ENCODE results near the gene MYH13. TPM values are rescaled to one million over a fixed set of nuclear protein-coding genes. Genes with fewer than 3 reads are reported as not detected.

The MYH13 gene
- total and polyA plus RNA-seq, 10 of the 15 experiments (the other 5 are each of a cell fraction or from before 2014, with no cell fraction given) = 0.01 to 0.04 (median 0.03) TPM; not detected in 4

- H4K20me1 ChIP-seq (ENCODE audit: control insufficient read depth, insufficient read depth) = no peaks in the 10 kb centered on the region
- POLR2A ChIA-PET = no interaction called here
- no peaks in the 10 kb centered on the region for H3K9me3 ChIP-seq (replicated peaks; ENCODE audit: control insufficient read depth, insufficient read depth, low read length)
- H3K36me3 ChIP-seq (ENCODE audit: control insufficient read depth in 2 of 2, insufficient read depth in 2 of 2, low read length in 1 of 2) = no peaks in the 10 kb centered on the region
- TF ChIP-seq MYC (IDR thresholded peaks at IDR 0.05; ENCODE audit: insufficient read depth, insufficient read length, insufficient replicate concordance, low read length, severe bottlenecking) = no peak
- TF ChIP-seq EZH2 (IDR thresholded peaks at IDR 0.05; ENCODE audit: borderline replicate concordance, control insufficient read depth, low read depth, low read length) = no peak
- no peak for TF ChIP-seq BRCA1 (IDR thresholded peaks at IDR 0.05; ENCODE audit: low read depth, low read length)
- no peak for TF ChIP-seq MYB (IDR thresholded peaks at IDR 0.05; ENCODE audit: borderline replicate concordance, low read depth, low read length)
- TF ChIP-seq IKZF1 (conservative IDR thresholded peaks at IDR 0.05) = no peak
- no peak for TF ChIP-seq NR2C2 (IDR thresholded peaks at IDR 0.05; ENCODE audit: borderline replicate concordance, control insufficient read depth, insufficient read length, low read depth)
- no peak for TF ChIP-seq ZBED1 (IDR thresholded peaks at IDR 0.05; ENCODE audit: borderline replicate concordance)
- no peak for TF ChIP-seq EGR1 (IDR thresholded peaks at IDR 0.05; ENCODE audit: borderline replicate concordance in 1 of 2, low read depth in 2 of 2, low read length in 2 of 2)
- no peak for TF ChIP-seq NR2F1 (conservative IDR thresholded peaks at IDR 0.05)
- TF ChIP-seq BMI1 (IDR thresholded peaks at IDR 0.05; ENCODE audit: borderline replicate concordance) = no peak
- no peak for TF ChIP-seq TARDBP (IDR thresholded peaks at IDR 0.05; ENCODE audit: borderline replicate concordance)
- no peak for TF ChIP-seq PRDM15 (CRISPR knock-in tag; IDR thresholded peaks at IDR 0.05)
- no peak for TF ChIP-seq YBX1 (IDR thresholded peaks at IDR 0.05)
- TF ChIP-seq WRNIP1 (IDR thresholded peaks at IDR 0.05; ENCODE audit: borderline replicate concordance, low read depth, low read length) = no peak
- TF ChIP-seq REST (IDR thresholded peaks at IDR 0.05; ENCODE audit: low read depth, low read length) = no peak
- no peak for TF ChIP-seq CBFB (IDR thresholded peaks at IDR 0.05; ENCODE audit: low read depth)
- no peak for TF ChIP-seq FOXK2 (IDR thresholded peaks at IDR 0.05)
- CTCF ChIA-PET = interaction anchor here (2.1 kb wide), 1 partner anchor 10 kb away, joined by 7 read pairs; no protein-coding TSS in a partner anchor
- H3K4me1 ChIP-seq (ENCODE audit: control insufficient read depth, insufficient read depth, low read length) = no peaks in the 10 kb centered on the region
- no peak overlapping the region for H3K4me3 ChIP-seq
- DNase-seq (ENCODE audit: low read depth, low spot score) = no peak
- no peak overlapping the region for H3K4me2 ChIP-seq (ENCODE audit: control insufficient read depth, insufficient read depth)
- WGBS (ENCODE audit: insufficient coverage, insufficient replicate concordance, low lambda C conversion rate, missing lambda C conversion rate) = 47% methylated on average over 8 of the region's 8 CpGs
- H2AFZ ChIP-seq (ENCODE audit: control insufficient read depth, low read depth, low read length) = no peak overlapping the region
- no peak overlapping the region for H3K27ac ChIP-seq (ENCODE audit: control insufficient read depth, insufficient read depth)
- RAD21 ChIA-PET (ENCODE audit: unreplicated experiment) = no interaction called here
- SMC1A ChIA-PET (ENCODE audit: uncharacterized antibody, unreplicated experiment) = interaction anchor here (1.4 kb wide), 1 partner anchor 10 kb away, joined by 4 read pairs; no protein-coding TSS in a partner anchor
- no peaks in the 10 kb centered on the region for H3K79me2 ChIP-seq (ENCODE audit: control insufficient read depth, insufficient read depth, low read length)
- ATAC-seq = no peak
- intact Hi-C loops (cut with micrococcal nuclease; ENCODE audit: unreplicated experiment) = no loop called here
- in situ Hi-C loops (cut with MboI) = no loop called here
- no peak for FAIRE-seq
- BruUV-seq (replicated peaks) = no TSS peak
- H3K27me3 ChIP-seq (replicated peaks in 1 of 2; ENCODE audit: control insufficient read depth in 2 of 2, insufficient read depth in 2 of 2, low read length in 1 of 2) = no peaks in the 10 kb centered on the region
- H3K9ac ChIP-seq (ENCODE audit: control insufficient read depth, insufficient read depth, low read length) = no peak overlapping the region
Observed at GRCh38 chr17:10285896-10286295, 86.9 kb downstream of the MYH13 start.

Data from GM12878 (cell line).